HepG2 (cell line): ENCODE results near the gene NIPAL3. TPM values are rescaled to one million over a fixed set of nuclear protein-coding genes. Genes with fewer than 3 reads are reported as not detected.
A peak's percentile ranks its signal among the peaks of the same experiment; 100 is the strongest.

ENCODE experiments used
- AHR ChIP-seq: IDR thresholded peaks from 2 replicates; pipeline ENCODE4 v1.6.1; 2018; ENCODE audit warnings: missing genetic modification reagents, missing compliant biosample characterization
- ARHGAP35 ChIP-seq: sonication (generic); formaldehyde crosslinking; IDR thresholded peaks from 2 replicates; pipeline ENCODE4 v1.9.0; 2022; ENCODE audit warnings: mild to moderate bottlenecking, inconsistent platforms, moderate library complexity, missing genetic modification reagents, borderline replicate concordance
- CEBPZ ChIP-seq: IDR thresholded peaks from 2 replicates; pipeline ENCODE4 v1.6.1; 2012; ENCODE audit warnings: low read length, improper control_type of control experiment
- FOXK1 ChIP-seq: sonication (generic); formaldehyde crosslinking; IDR thresholded peaks from 2 replicates; pipeline ENCODE4 v1.4.0; 2020; ENCODE audit warnings: low read depth, missing genetic modification reagents, borderline replicate concordance
- KDM1A ChIP-seq: IDR thresholded peaks from 2 replicates; pipeline ENCODE4 v1.6.1; 2016; ENCODE audit warnings: missing compliant biosample characterization
- KDM6A ChIP-seq: IDR thresholded peaks from 2 replicates; pipeline ENCODE4 v1.6.1; 2016; ENCODE audit warnings: low read depth
- NPAS2 ChIP-seq: sonication (generic); formaldehyde crosslinking; IDR thresholded peaks from 2 replicates; pipeline ENCODE4 v1.8.0; 2022; ENCODE audit warnings: mild to moderate bottlenecking, missing genetic modification reagents, borderline replicate concordance
- ZBTB34 ChIP-seq: sonication (generic); formaldehyde crosslinking; IDR thresholded peaks from 2 replicates; pipeline ENCODE4 v1.8.0; 2022; ENCODE audit warnings: mild to moderate bottlenecking, missing genetic modification reagents
- ZBTB42 ChIP-seq: sonication (generic); formaldehyde crosslinking; IDR thresholded peaks from 2 replicates; pipeline ENCODE4 v1.5.0; 2020; ENCODE audit warnings: mild to moderate bottlenecking, missing genetic modification reagents
- ZHX2 ChIP-seq, 2 experiments: sonication (generic) in 1 of 2; formaldehyde crosslinking in 1 of 2; IDR thresholded peaks; 2 replicates each; pipeline versions ENCODE4 v1.6.1 to v1.9.0; 2014 to 2022; ENCODE audit warnings: antibody characterized with exemption in 1 of 2, borderline replicate concordance in 1 of 2, inconsistent platforms in 1 of 2, low read depth in 1 of 2, missing genetic modification reagents in 1 of 2
- ZNF10 ChIP-seq: sonication (generic); formaldehyde crosslinking; IDR thresholded peaks from 2 replicates; pipeline ENCODE4 v1.4.0; 2020; ENCODE audit warnings: mild to moderate bottlenecking, low read depth, missing genetic modification reagents, borderline replicate concordance
- ZNF253 ChIP-seq: sonication (generic); formaldehyde crosslinking; IDR thresholded peaks from 2 replicates; pipeline ENCODE4 v1.8.0; 2022; ENCODE audit warnings: mild to moderate bottlenecking, missing genetic modification reagents, borderline replicate concordance
- ZNF280B ChIP-seq: sonication (generic); formaldehyde crosslinking; IDR thresholded peaks from 2 replicates; pipeline ENCODE4 v1.5.0; 2020; ENCODE audit warnings: missing genetic modification reagents, mild to moderate bottlenecking, borderline replicate concordance
- ZNF605 ChIP-seq: sonication (generic); formaldehyde crosslinking; IDR thresholded peaks from 2 replicates; pipeline ENCODE4 v1.8.0; 2022; ENCODE audit warnings: mild to moderate bottlenecking, missing genetic modification reagents
- ZNF766 ChIP-seq: sonication (generic); formaldehyde crosslinking; IDR thresholded peaks from 2 replicates; pipeline ENCODE4 v1.5.0; 2020; ENCODE audit warnings: missing genetic modification reagents, borderline replicate concordance
- ZNF782 ChIP-seq: sonication (generic); formaldehyde crosslinking; IDR thresholded peaks from 2 replicates; pipeline ENCODE4 v1.4.0; 2020; ENCODE audit warnings: missing genetic modification reagents, mild to moderate bottlenecking, borderline replicate concordance
- ZSCAN30 ChIP-seq: sonication (generic); formaldehyde crosslinking; IDR thresholded peaks from 2 replicates; pipeline ENCODE4 v1.5.0; 2020; ENCODE audit warnings: mild to moderate bottlenecking, missing genetic modification reagents
- polyA plus RNA-seq, 8 experiments: library from polyadenylated mRNA; depleted of rRNA in 3 of 8; stranded (reverse) in 7 of 8; unstranded in 1 of 8; fragments of >200 nt; fragmentation: Illumina TruSeq in 4 of 8; extraction: Trizol in 4 of 8; gene quantifications; 2 replicates each; pipeline versions ENCODE4 v1.2.1 to v1.2.3, GENCODE V29; 2011 to 2016; ENCODE audit warnings: low read depth in 4 of 8, missing spikeins in 1 of 8, mixed read lengths in 1 of 8; ENCODE audit not compliant: insufficient read depth in 1 of 8
- total RNA-seq, 5 experiments: library from RNA; depleted of rRNA; stranded (reverse); fragments of >200 nt; fragmentation: Illumina TruSeq; extraction: Trizol; gene quantifications; 2 replicates each; pipeline ENCODE4 v1.2.3, GENCODE V29; 2016; ENCODE audit warnings: low read depth in 1 of 5

Gene NIPAL3
- total and polyA plus RNA-seq, 2 of the 13 experiments (the other 11 are each of a cell fraction or from before 2014, with no cell fraction given) = 5.6 to 8.6 TPM

- TF ChIP-seq ZBTB34 (no peak), ZSCAN30 (CRISPR knock-in tag) (no peak), CEBPZ (no peak), ZNF605 (no peak), ZNF280B (no peak), ZNF782 (no peak), NPAS2 (CRISPR knock-in tag) (no peak), ZNF766 (CRISPR knock-in tag) (no peak), KDM1A (CRISPR knock-in tag) (no peak), ZHX2 (IDR thresholded peaks at IDR 0.05; ENCODE audit: low read depth) (no peak), ZHX2 (CRISPR knock-in tag; IDR thresholded peaks at IDR 0.05; ENCODE audit: borderline replicate concordance) (no peak), FOXK1 (CRISPR knock-in tag) (peak; percentile 42; the same call in 1 of the 2 replicates), ARHGAP35 (CRISPR knock-in tag) (peak; percentile 44; the same call in 1 of the 2 replicates), ZNF253 (CRISPR knock-in tag) (no peak), AHR (CRISPR knock-in tag) (no peak), ZNF10 (CRISPR knock-in tag) (no peak), ZBTB42 (CRISPR knock-in tag) (no peak), KDM6A (CRISPR knock-in tag) (no peak)
Observed at GRCh38 chr1:24502065-24502708, 86.6 kb downstream of the NIPAL3 start (continued).
